Activated CD8-positive, alpha-beta memory T cell treated with anti-CD3 and anti-CD28 coated beads, Interleukin-2, amount 50 U/mL, for 48 hours (primary cell): ENCODE measurements around the gene MIGA2.
"Not testable (repeated sequence)": the region's sequence is repeated elsewhere in the genome, so short reads cannot be mapped to it uniquely, and the experiment has no call there.

Experiments used
- DNase-seq: peaks from one replicate; pipeline ENCODE4 v3.0.0-alpha.2; 2020

Gene MIGA2

GRCh38 chr9:129104051-129104450 lies 67.6 kb downstream of the MIGA2 start:
- DNase-seq: no peak

GRCh38 chr9:129105857-129106694 lies 69.7 kb downstream of the MIGA2 start:
- no peak for DNase-seq

- no peak for DNase-seq
Observed at GRCh38 chr9:129107651-129108050, 71.2 kb downstream of the MIGA2 start.

GRCh38 chr9:129108083-129108804 lies 71.8 kb downstream of the MIGA2 start:
- DNase-seq: no peak

- no peak for DNase-seq
Observed at GRCh38 chr9:129108805-129109536, 72.5 kb downstream of the MIGA2 start.

GRCh38 chr9:129109537-129109903 lies 73.1 kb downstream of the MIGA2 start:
- DNase-seq: no peak

GRCh38 chr9:129109952-129110739 lies 73.7 kb downstream of the MIGA2 start:
- peak; percentile 61 for DNase-seq

- DNase-seq: peak; percentile 97
Observed at GRCh38 chr9:129110740-129111527, 74.5 kb downstream of the MIGA2 start, which contains the start of the genes CRAT and PTPA. TSS of gene CRAT (minus strand) at chr9:129110793. CDS start at chr9:129110509, 284 bp downstream. TSS of gene PTPA (plus strand) at chr9:129111415. CDS start at chr9:129111601, 186 bp downstream.

GRCh38 chr9:129111528-129112151 lies 75.2 kb downstream of the MIGA2 start:
- peak; percentile 70 for DNase-seq

GRCh38 chr9:129112526-129112925 lies 76.1 kb downstream of the MIGA2 start:
- not testable (repeated sequence) for DNase-seq

- no peak for DNase-seq
Observed at GRCh38 chr9:129113645-129114304, 77.3 kb downstream of the MIGA2 start.

- no peak for DNase-seq
Observed at GRCh38 chr9:129118799-129119198, 82.4 kb downstream of the MIGA2 start.

GRCh38 chr9:129121483-129121882 lies 85.1 kb downstream of the MIGA2 start:
- DNase-seq: no peak
